ENCODE results near the gene GOT1. TPM values are rescaled to one million over a fixed set of nuclear protein-coding genes. Genes with fewer than 3 reads are reported as not detected.
A peak's percentile ranks its signal among the peaks of the same experiment; 100 is the strongest.

Gene GOT1
- total RNA-seq (2022) (163 and 184 TPM in 2 replicates), Bru-seq, nascent RNA (percentile 97 among the genes with signal in this experiment), BruChase-seq, experiment 1, labeled RNA remaining after a 6-hour chase (percentile 96 among the genes with signal in this experiment), BruChase-seq, experiment 2, labeled RNA remaining after a 2-hour chase (percentile 93 among the genes with signal in this experiment)
- long read RNA-seq, transcript GOT1-201 (9 exons, 2,923 nt), result major isoform, 650 of 702 reads
- long read RNA-seq, partial matches to known transcripts, result 7 of 702 reads
- long read RNA-seq, other reads (novel, unspliced or antisense), result 41 of 702 reads

DNA sequence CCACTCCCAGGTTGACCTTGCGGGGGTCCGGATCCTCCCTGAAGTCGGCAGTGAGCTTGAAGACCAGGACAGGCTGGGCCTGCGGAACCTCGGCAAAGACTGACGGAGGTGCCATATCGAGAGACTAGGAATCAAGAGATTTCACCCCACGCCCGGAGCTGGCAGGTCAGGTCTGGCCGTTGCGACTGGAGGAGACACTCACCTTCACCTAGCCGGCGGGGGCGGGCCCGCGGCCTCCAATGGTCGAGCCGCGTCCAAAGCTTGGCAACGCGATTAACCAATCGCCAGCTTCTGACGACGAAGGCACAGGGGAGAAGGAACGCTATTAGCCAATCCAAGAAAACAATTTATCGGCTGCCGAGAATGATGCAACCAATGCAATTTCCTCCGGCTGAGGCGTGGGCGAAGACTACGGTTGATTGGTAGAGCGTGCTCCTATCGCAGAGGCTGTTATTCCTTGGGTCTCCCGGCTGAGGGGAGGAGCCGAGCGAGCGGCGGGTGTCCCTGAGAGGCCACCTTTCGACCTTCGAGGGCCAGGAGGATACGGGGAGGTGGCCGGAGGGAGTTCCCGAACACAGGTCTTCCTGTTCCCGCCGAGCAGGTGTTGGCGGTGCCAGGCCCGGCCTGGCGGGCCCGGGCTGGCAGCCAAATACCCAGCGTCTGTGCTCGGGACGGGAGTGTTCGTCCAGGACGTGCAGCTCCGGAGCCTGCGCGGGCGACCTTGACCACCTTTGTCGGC is at the start of gene GOT1:
Gene GOT1 (minus strand): TSS at position 174 of the 739 bp plus-strand sequence. CDS start 59 bp downstream, at position 115.
- ChIA-PET POLR2A (interaction anchor here (0.5 to 9.7 kb wide), 30 partner anchors 8 to 1694 kb away, joined by 3 to 283 read pairs (median 4); partner anchors contain the start of genes COX15, CUTC, ENTPD7 and PYROXD2), CTCF (interaction anchor here (0.5 to 15.9 kb wide), 8 partner anchors 39 to 1741 kb away, joined by 3 to 338 read pairs (median 4); partner anchors contain the start of gene SLC25A28)
- peak within 1 kb of the TSS; percentile 97 for H3K4me3 Mint-ChIP-seq (ENCODE audit: unreplicated experiment)
- no TSS peak for BruUV-seq (replicated peaks)
- no peak for TF ChIP-seq CTCF (IDR thresholded peaks at IDR 0.05; ENCODE audit: unreplicated experiment)
- H3K36me3 Mint-ChIP-seq (ENCODE audit: insufficient read depth, unreplicated experiment), result peaks cover 9% of the 10 kb centered on the region
- H3K9me3 Mint-ChIP-seq (ENCODE audit: unreplicated experiment), result no peaks in the 10 kb centered on the region
- intact Hi-C loops (cut with micrococcal nuclease), result loop anchor here (1.0 to 5.0 kb wide), 2 partner anchors 38 to 282 kb away; no protein-coding TSS in a partner anchor
- H3K27ac Mint-ChIP-seq (ENCODE audit: low read depth, unreplicated experiment), result peak within 1 kb of the TSS; percentile 93
- peak; percentile 100 for DNase-seq (ENCODE audit: unreplicated experiment)
- no peaks in the 10 kb centered on the region for H3K27me3 Mint-ChIP-seq (ENCODE audit: insufficient read depth, unreplicated experiment)
- H3K4me1 Mint-ChIP-seq (ENCODE audit: insufficient read depth, unreplicated experiment), result peaks cover 17% of the 10 kb centered on the region

DNA sequence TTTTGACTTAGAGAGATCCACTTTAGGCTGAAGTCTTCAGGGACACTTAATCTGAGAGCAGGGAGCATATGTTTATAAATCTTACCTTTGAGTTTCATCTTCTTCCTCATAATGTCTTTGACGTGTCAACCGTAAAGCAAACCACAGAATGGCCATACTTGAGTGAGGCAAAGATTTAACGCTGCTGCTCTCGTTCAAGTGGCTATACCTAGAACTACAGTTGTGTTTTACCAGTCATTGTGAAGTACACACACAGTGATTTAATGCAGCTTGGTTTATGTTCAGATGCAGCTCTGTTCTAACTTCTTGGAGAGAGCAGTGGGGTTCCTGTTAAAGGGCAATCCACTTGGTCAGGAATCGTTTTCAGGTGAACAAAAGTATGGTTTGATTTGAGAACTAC is 39.9 kb upstream of the GOT1 start:
- no peak overlapping the region for H3K27ac Mint-ChIP-seq (ENCODE audit: low read depth, unreplicated experiment)
- DNase-seq (ENCODE audit: unreplicated experiment), result no peak
- no peak for TF ChIP-seq CTCF (IDR thresholded peaks at IDR 0.05; ENCODE audit: unreplicated experiment)
- H3K4me1 Mint-ChIP-seq (ENCODE audit: insufficient read depth, unreplicated experiment), result no peaks in the 10 kb centered on the region
- ChIA-PET CTCF (interaction anchor here (0.6 to 1.4 kb wide), 2 partner anchors 35 to 78 kb away, joined by 3 to 4 read pairs; no protein-coding TSS in a partner anchor), POLR2A (no interaction called here)
- BruUV-seq (replicated peaks), result no TSS peak
- H3K4me3 Mint-ChIP-seq (ENCODE audit: unreplicated experiment), result no peak overlapping the region
- intact Hi-C loops (cut with micrococcal nuclease), result no loop called here
- peaks cover 70% of the 10 kb centered on the region for H3K27me3 Mint-ChIP-seq (ENCODE audit: insufficient read depth, unreplicated experiment)
- no peaks in the 10 kb centered on the region for H3K36me3 Mint-ChIP-seq (ENCODE audit: insufficient read depth, unreplicated experiment)
- no peaks in the 10 kb centered on the region for H3K9me3 Mint-ChIP-seq (ENCODE audit: unreplicated experiment)

DNA sequence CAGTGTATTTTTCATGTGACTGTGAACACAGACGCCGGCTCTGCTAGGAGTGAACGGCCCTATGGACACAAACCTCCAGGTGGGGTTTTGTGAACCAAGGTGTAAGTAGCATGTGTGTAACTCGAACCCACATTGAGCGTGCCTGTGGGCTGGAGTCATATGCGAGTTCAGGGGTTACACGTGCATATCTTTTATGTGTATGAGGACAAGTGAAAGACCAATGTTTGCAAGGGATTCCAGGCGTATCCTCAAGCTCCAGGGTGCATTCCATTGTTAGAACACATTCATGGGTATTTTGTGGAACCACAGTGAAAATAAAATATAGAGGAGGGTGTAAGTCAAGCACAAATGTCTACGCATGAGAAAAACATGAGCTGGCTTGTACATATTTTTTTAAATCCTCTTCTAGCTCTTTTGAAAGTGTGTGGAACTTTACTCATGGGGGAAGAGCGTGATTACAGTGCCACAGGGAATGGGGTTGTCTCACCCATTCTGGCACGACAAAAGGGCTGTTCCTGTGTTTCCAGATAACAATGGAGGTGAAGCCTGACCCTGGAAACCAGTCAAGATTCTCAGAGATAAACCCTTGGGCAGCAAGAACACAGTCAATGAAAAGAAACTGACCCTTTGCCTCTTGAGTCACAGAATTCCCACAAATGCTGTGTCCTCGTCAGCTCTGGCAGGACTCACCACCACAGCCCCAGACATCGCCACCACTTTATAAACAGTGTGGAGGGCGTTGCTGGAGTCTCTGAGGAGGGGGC is 37.0 kb upstream of the GOT1 start:
- H3K27ac Mint-ChIP-seq (ENCODE audit: low read depth, unreplicated experiment), result no peak overlapping the region
- ChIA-PET CTCF (interaction anchor here (0.5 to 2.1 kb wide), 4 partner anchors 9 to 51 kb away, joined by 3 to 8 read pairs (median 6); no protein-coding TSS in a partner anchor), POLR2A (no interaction called here)
- no peaks in the 10 kb centered on the region for H3K4me1 Mint-ChIP-seq (ENCODE audit: insufficient read depth, unreplicated experiment)
- no peak overlapping the region for H3K4me3 Mint-ChIP-seq (ENCODE audit: unreplicated experiment)
- BruUV-seq (replicated peaks), result no TSS peak
- no peak for TF ChIP-seq CTCF (IDR thresholded peaks at IDR 0.05; ENCODE audit: unreplicated experiment)
- no peak for DNase-seq (ENCODE audit: unreplicated experiment)
- intact Hi-C loops (cut with micrococcal nuclease), result no loop called here
- H3K9me3 Mint-ChIP-seq (ENCODE audit: unreplicated experiment), result no peaks in the 10 kb centered on the region
- H3K36me3 Mint-ChIP-seq (ENCODE audit: insufficient read depth, unreplicated experiment), result no peaks in the 10 kb centered on the region
- peaks cover 43% of the 10 kb centered on the region for H3K27me3 Mint-ChIP-seq (ENCODE audit: insufficient read depth, unreplicated experiment)

All from MCF 10A (cell line).